NB4 (cell line): ENCODE results near the gene MYO16.

Experiments used
- POLR2A ChIP-seq: IDR thresholded peaks from 2 replicates; pipeline ENCODE4 v1.6.1; 2011; ENCODE audit warnings: mild to moderate bottlenecking; ENCODE audit not compliant: insufficient read length; ENCODE audit errors: extremely low read depth
- TF ChIP-seq, protein P1 (sequence below): IDR thresholded peaks from one replicate; pipeline ENCODE4 v1.5.1; 2012; ENCODE audit warnings: low read depth, low read length

DNA sequence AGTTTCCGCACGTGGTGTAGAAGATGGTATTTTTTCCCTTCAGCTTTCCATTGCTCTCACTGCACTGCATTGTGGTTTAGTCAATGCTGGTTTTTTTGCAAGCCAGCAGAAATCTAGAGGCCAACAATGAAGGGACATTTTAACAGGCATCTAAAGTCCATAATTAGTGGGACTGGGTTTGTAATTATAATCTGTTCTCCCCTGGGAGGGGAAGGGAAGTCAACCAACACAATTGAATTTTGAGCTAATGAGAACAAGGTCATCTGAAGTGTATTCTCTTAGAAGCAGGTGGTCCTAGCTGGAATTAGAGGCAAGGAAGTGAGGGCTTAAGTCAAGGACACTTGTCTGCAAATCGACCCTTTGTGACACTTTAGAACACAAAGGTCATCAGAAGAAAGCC, 156.4 kb downstream of the MYO16 start:
- TF ChIP-seq POLR2A = no peak
- TF ChIP-seq, protein P1, sequence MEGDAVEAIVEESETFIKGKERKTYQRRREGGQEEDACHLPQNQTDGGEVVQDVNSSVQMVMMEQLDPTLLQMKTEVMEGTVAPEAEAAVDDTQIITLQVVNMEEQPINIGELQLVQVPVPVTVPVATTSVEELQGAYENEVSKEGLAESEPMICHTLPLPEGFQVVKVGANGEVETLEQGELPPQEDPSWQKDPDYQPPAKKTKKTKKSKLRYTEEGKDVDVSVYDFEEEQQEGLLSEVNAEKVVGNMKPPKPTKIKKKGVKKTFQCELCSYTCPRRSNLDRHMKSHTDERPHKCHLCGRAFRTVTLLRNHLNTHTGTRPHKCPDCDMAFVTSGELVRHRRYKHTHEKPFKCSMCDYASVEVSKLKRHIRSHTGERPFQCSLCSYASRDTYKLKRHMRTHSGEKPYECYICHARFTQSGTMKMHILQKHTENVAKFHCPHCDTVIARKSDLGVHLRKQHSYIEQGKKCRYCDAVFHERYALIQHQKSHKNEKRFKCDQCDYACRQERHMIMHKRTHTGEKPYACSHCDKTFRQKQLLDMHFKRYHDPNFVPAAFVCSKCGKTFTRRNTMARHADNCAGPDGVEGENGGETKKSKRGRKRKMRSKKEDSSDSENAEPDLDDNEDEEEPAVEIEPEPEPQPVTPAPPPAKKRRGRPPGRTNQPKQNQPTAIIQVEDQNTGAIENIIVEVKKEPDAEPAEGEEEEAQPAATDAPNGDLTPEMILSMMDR = no peak
